ENCODE measurements around the gene GRID1.
A peak's percentile ranks its signal among the peaks of the same experiment; 100 is the strongest.
"Not testable (repeated sequence)": the region's sequence is repeated elsewhere in the genome, so short reads cannot be mapped to it uniquely, and the experiment has no call there.

GRID1 gene

DNA sequence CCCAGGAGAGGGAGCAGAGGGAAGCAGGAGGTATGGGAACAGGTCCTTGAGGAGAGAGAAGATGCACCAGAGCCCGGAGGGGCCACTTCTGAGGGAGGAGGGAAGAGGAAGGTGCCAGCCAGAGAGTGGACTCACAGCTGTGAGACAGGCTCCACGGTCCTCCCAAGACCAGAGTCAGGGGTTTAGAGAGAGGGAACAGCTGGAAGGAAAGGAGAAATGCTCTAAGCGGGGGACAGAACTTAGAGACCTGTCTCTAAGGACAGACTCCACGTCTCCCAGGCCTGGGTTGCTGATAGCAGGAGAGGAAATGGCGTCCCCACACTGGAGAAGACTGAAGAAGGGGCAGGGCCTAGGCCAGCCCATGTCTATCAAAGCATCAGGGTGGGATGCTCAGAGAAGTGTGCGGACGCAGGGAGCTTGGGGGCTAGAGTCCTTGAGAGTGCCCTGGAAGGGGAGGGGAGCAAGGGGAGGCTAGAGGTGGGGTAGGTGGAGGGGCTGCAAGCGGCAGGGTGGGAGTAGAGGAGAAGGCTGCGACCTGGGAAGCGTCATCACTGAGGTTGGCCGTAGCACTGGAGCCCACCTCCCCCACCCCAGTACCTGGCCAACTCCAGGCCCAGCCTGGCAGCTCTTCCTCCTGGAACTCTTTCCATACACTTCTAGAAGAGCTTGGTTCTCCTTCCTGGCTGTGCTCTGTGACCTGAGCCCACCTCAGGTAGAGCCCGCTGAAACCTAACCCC lies 25.6 kb upstream of the GRID1 start:
- no peak for DNase-seq

DNA sequence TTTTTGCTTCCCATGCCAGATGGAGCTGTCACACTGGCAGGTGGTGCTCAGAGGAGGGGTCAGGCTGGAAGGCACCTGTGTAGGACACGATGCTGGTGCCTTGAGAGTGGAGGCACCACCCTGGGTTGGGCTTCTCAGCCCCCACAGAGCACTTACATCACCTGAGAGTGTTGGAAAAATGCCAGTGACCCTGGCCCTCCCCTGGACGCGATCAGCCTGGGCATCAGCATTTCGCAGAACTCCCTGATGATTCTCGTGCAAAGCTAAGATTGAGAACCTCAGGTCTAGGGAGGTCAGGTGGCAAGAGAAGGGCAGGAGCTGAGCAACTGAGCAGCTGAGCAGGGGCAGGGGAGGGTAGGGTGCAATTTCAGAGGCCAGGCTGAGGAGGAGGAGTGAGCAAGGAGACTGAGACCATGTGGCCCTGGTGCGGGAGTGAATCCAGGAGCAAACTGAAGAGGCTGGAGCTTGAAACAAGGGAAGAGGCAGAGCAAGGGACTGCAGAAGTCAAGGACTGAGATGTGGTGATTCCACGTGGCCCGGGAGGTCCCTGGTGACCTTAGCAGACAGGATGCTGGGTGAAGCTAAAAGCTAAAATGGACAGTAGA lies 24.7 kb upstream of the GRID1 start:
- DNase-seq: no peak

DNA sequence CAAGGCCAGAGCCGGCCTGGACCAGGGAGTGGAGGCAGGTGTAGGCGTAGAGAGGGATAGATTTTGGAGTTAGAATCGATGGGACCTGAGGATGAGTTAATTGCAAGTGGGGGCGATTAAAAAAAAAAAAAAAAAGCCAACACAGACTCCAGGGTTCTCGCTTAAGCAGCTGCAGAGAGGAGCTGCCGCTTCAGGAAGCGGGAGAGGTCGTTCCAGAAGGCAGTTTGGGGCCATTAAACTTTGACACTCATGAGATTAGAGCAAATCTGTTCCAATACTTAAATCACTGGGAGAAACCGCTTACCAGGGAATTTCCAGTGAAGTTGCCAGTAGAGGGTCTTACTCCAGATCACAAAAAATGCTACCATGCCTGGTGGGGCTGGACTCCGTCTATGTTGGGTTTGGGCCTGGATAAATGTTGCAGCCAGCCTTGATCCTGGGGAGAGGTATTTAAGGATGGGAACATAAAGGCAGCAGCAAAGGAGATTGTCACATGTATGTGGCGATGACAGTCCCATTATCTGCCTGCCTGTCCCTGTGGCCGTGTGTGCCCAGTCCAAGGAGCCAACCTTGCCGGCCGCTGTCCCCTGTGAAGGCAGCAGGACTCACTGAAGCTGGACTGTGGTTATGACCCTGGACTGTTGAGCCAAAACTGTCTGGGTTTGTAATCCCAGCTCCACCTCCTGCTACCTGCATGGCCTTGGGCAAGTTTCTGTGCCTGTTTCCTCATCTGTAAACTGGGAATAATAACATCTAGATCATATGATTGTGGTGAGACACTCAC lies 23.9 kb upstream of the GRID1 start:
- no peak for DNase-seq

DNA sequence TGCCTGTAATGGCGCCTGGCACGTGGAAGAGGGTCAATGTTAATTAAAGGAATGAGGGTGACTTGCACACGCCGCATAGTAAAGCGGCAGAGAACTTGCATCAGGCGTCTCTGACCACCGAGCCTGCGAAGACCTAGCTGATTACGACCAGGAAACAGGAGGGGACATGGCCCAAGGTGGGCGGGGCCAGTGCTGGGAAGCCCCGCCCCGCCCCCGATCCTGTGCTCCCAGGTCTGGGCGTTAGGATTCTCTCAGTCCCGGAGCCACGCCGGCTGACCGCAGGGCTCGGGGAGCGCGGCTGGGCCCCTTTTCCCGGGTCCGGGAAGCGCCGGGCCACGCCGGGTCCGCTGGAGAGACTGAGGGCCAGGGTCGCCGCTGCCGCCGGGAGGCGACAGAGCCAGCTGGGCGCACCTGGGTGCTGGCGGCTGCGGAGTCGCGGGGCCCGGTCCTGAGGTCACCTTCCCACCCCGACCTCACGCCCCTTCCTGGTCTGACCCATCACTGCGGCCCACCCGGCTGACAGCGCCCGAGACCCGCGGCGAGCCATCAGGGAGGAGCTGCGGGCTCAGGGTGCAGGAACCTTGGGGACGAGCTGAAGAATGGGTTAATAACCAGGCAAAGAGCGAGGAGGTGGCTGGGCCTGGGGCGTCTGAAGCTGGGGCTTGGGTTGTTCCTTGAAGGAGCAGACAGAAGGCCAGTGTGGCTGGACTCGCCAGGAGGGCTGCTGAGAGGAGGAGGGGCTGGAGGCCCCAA lies 23.0 kb upstream of the GRID1 start:
- no peak for DNase-seq

DNA sequence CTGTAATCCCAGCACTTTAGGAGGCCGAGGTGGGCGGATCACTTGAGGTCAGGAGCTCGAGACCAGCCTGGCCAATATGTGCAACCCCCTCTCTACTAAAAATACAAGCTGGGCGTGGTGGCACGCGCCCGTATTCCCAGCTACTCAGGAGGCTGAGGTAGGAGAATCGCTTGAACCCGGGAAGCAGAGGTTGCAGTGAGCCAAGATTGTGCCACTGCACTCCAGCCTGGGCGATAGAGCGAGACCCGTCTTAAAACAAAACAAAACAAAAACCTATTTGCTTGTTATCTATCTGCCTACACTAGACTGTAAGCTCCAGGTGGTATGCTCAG lies 22.5 kb upstream of the GRID1 start:
- not testable (repeated sequence) for DNase-seq

DNA sequence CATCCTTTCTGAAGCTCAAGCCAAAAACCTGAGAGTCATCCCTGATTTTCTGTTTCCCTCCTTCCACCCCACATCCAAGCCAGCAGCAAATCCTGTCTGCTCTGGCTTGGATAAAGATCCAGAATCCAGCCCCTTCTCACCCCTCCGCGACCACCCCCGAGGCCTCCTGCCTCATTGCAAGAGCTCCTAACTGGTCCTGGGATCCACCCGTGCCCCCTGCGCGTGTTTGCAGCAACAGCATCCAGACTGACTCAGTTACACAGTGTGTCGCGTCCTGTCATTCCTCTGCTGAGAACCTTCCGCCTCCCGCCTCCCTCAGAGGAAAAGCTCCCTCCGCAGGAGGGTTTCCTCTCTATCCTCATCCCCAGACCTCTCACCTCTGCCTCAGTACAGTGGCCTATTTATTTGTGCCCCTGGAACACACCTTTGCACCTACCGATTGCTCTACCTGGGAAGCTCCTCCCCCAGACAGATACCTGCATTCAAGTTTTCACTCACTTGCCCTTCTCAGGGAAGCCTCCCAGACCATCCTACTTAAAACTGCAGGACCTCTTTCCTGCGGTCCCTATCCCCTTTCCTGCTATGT lies 21.6 kb upstream of the GRID1 start:
- no peak for DNase-seq

DNA sequence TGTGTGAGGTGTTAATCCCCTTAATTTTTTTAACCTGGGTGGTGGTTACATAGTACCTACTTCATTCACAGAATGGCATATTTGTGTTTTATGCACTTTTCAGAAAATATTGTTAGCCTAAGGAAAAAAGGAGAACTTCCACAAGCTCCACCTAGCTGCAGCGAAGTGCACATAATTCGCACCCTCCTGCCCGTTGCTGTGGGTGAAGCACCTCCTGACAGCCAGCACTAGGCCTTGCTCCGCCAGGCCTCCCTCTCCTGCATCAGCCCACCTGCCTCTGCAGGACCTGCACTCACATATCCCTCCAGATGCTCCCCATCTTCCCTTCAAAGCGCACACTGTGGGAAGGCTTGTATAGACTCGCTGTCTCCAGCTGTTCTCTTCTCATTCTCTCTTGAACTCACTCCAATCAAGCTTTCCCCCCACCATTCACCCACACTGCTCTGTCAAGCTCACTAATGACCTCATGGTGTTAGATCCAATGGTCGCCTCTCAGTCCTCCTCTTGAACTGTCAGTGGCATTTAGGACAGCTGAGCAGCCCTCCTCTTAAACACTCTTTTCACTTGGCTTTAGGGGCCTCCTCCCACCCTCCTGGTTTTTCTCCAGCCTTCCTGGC lies 20.7 kb upstream of the GRID1 start:
- no peak for DNase-seq

DNA sequence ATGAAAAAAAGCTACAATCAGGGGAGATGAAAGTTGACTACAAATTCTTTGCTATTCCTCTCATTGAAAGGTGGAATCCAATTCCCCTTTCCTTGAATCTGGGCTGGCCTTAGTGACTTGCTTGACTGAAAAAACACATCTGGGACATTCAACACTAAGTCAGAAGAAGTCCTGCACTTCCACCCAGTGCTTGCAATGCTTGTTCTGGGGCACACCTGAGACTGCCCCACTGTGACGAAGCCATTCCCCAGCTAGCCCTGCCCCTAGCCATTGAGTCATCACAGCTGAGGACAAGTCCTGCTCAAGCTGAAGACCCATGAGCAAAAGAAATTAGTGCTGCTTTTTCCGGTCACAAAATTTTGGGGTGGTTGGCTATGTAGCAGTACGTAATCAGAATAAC lies 19.2 kb upstream of the GRID1 start:
- no peak for DNase-seq

DNA sequence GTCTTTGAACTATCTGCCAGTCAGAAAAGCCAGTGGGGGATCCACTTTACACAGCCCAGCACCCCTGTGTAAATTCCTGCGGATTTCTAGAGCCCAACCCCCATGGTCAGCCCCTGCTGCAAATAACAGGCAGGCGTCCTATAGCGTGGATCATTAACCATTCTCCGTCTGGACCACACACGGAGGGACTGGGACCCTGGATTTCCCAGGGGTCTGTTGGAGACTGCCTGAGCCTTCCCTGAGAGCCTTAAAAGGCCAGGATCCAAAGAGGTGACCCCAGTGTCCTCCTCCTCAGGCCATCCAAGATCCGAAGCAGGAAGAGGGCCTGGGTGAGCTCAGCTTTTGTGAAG lies 11.2 kb upstream of the GRID1 start:
- DNase-seq: no peak

DNA sequence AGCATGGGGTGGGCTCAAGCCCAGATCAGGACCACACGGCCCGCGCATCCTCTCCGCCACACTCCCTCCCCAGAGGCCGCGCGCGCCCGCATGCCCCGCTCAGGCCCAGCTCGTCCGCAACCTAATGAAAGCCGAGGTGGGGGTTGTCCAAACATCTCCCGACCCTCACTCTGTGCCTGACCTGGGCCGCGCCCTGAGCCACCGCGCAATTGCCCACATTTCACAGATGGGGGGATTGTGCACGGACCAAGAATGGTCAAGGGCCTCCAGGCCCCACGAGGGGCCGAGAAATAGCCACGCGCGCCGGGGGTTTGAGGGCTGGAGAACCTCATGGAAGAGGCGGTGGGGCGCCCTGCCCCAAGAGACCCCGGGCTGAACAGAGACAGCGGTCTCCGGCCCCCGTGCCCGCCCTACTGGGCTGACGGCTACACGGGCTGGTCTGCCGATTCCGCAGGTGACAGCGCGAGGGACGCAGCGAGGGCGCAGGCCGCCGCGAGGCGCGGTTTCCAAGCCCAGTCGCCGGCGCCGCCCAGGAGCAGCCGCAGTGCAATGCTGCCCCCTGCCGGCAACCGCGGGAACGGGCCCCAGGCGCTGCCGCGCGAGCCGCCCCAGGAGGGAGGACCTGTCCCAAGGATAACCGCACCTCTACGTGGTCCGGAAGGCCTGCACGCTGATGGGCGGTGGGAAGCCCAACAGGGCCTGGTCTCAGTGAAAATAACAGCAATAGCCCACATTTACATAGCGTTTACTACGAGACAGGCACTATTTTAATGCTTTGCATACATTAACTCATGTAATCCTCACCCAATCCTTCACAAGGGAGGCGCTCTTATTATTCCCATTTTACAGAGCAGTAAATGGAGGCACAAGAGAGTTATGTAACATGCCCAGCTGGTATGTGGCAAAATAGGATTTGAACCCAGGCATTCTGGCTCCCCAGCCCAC lies 10.5 kb upstream of the GRID1 start:
- DNase-seq: peak; percentile 78

DNA sequence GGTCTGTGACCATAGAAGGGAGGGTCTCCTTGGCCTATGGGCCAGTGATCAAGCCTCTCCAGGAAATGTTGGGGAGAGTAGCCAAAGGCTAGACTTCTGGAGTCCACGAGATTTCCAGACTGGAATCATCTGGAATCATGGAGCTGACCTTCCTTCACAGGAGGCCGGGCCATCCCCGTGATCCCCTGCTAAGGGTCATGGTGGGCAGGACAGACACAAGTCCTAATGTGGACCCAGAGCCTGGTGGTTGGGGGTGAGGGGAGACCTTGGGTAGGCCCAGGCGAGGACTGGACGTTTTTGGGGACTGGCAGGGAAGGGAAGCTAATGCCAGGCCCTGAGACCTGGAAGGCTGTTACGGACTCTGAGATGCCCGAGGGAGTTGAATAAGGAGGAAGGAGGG lies 9.8 kb upstream of the GRID1 start:
- DNase-seq: no peak

DNA sequence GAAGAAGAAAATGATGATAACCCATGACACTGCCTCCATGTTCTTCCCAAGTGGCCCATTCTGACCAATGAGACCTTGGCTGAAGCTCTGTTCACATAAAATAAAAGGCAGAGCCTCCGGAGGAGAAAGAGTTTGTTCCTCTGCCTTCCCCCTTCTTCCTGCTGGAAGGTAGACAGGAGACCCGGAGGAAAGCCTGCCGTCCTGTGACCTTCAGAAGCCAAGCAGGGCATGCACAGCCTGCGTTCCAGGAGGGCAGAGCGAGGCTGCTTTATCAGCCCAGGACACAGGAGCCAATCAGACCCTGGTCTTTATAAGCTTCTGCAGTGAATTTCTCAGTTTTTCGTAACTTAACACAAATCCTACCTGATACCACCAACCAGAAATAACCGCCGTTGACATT lies 8.6 kb upstream of the GRID1 start:
- DNase-seq: no peak

DNA sequence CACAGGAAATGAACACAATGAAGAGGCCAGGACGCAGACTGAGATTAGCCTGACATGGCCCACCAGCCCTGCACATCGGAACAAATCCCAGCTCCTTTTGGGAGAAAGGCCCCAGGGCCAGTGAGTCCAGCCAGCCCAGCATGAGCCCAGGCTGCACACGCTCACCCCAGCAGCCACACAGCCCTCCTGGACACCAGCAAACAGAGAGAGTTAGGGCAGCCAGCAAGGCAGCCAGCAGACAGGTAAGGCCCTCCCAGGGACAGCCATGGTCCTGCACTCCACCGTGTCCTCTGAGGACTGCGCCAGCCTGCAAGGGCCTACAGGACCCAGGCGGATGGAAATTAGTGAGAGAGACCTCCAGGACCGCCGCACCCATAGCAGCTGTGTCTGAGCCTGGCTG lies 8.1 kb upstream of the GRID1 start:
- DNase-seq: no peak

DNA sequence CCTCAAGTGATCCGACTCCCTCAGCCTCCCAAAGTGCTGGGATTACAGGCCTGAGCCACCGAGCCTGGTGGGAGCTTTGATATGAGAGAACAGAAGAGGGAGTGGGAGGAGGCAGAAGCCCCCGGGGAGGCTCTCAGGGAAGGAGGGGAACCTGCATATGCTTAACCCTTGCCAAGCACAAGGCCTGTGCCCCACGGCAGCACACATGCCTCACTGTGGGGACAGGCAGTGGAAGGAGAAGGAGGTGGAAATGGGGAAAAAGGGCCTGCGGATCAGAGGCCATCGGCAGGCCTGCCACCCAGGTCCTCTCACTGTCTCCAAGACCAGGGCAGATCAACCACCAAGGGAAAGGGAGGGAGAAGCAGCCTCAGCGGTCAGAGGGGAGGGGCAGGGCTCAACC lies 7.2 kb upstream of the GRID1 start:
- DNase-seq: no peak

DNA sequence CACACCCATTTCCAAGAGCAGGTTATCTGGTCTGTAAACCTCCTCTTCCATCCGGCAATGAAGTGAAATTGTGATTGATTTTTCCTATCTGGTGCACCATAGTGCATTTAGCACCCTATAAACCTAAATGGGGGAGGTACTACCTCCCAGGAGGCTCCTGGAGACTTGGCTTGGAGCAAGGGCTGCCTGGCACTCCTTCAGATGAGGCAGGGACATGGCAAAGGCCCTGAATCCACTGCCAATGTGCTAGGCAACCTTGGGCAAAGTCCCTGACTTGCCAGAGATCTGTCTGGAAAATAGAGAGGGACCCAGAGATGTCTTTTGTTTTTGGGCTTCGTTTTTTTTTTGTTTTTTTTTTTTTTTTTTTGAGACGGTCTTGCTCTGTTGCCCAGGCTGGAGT lies 6.7 kb upstream of the GRID1 start:
- DNase-seq: no peak

DNA sequence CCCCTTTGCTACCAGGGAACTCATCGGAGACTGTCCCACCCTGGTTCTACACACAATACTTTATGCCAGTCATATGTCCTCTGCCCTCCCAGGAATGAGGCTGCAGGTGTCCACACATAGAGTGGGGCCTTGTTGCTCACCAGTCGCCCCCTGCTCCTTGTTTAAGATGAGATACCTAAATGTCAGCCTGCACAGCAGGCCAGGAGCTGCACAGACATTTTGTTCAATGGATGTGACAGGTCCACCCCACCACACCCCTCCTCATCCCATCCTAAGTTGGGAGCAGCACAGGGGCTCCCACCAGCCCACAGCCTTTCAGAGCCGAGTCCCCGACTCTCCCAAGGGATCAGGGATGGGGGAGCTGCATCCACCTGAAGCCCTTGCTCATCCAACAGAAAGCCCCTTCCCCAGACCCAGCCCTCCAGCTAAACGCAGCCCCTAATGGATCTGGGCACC lies 6.2 kb upstream of the GRID1 start:
- DNase-seq: no peak

DNA sequence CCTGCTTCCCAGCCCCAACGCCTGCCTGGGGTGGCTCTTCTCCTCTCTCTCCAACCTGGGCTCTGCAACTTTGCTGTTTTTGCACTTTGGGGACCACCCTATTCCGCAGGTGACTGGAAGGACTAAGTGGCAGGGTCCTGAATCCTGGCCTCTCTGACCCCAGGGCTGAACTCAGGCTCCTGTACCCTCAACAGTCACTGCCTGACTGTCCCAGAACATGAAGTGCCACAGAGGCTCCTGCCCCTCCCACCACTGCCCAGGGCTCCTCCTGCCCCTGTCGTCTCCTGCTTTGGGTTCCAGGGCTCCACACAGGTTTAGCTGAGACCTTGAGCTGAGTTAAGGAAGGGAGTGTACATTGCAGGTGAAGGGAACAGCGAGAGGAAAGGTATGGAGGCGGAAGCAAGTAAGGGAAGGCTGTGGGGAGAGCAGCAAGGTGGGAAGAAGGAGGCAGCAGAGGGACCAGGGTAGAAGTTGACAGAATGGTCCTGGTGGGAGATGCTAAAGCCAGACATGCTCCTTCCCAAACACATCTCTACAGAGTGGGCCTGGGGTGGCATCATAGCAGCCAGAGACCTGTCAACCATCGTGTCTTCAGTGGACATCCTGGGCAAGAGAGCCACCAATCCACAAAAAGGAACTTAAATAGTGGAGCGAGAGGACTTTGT lies 5.7 kb upstream of the GRID1 start:
- no peak for DNase-seq

DNA sequence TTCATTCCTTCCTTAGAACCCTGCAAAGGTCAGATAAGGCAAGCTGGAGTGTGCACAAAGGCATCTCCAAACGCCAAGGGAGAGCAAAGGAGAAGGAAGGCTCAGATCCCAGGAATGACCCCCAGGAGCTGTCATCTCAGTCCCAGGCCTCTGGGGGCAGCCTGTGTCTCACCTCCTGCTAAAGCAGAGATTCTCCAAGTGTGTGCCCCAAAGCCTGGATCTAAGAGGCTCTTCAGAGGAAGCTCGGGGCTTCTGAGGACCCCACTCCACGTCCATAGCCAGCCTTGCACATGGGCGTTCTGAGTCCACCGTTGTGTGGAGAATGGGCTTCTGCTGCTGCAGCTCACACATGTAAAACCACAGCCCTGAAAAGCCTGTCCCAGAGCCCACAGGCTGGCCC lies 5.1 kb upstream of the GRID1 start:
- no peak for DNase-seq

DNA sequence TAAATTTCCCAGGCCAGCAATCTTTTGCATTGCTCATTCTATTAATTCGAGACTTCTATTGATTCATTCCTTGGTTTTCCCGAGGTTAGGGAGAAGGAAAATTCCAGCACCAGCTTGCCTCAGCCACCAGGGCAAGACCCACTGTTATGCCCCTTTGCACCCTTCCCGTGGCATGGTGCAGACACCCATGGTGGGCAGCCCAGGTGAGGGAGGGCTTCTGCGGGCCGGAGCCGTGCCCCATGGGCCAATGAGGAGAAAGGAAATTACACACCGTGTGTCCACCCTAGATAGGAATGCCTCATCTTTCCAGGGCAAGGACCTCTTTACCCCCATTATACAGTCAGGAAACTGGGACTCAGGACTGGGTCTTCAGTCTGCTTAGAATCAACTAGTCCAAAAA lies 4.5 kb upstream of the GRID1 start:
- no peak for DNase-seq

DNA sequence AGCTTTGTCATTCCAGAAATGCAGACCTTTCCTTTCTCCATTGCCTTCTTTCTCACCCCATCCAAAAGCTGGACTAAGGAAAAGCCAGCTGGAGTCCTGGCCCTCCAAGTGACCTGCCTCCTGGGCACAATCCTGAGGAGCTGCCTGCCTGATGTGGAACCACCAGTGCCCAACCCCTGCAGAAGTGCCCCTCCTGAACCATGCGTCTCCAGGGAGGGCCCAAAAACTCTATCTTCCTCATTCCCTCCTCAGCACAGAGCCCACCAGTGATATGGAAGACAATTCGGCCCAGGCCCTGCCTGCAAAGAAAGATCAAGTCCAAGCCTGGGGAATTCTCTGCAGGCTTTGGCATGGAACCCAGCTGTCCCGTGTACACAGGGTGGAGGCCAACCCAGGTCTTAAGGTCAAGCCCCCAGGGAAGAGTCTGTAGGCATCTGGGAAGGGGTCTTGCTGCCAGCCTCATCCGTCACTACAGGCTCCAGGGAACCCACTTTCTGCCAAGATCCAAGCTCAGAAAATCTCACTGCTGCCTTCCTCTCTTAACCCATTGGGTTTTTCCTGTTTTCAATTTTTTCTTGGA lies 3.5 kb upstream of the GRID1 start:
- no peak for DNase-seq

DNA sequence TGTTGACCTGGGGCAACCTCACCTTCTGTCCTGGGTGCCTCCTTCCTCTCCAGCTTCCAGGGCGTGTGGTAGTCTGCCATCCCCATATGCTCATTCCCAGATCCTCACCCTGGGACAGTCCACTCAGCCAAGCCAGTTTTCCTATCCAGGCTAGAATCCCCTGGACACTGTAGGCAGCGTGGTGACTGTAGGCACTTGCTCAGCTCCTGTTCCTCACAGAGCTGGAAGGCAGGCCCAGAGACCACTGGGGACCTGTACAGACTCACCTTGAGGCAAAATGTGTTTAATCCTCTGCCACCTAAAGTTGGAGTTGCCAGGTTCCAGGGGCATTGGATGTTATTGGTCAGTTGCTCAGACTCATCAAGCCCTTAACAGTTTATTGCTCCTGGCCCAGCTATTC lies 2.4 kb upstream of the GRID1 start:
- DNase-seq: no peak
